Measurements from ENCODE around the gene BCAS3.

GRCh38 chr17:61408151-61409041, 730.7 kb downstream of the BCAS3 start:
- TF ChIP-seq MXI1 (conservative IDR thresholded peaks at IDR 0.05; ENCODE audit: poor library complexity, severe bottlenecking) (no peak), EZH2 (IDR thresholded peaks at IDR 0.05; ENCODE audit: borderline replicate concordance, insufficient read depth, low read length, poor library complexity, severe bottlenecking) (peak; percentile 87), POLR2AphosphoS5 (IDR thresholded peaks at IDR 0.05) (no peak), SMC3 (conservative IDR thresholded peaks at IDR 0.05; ENCODE audit: poor library complexity) (no peak), CTCF (IDR thresholded peaks at IDR 0.05; ENCODE audit: poor library complexity, severe bottlenecking) (no peak), EP300 (conservative IDR thresholded peaks at IDR 0.05; ENCODE audit: poor library complexity, severe bottlenecking) (no peak), REST (IDR thresholded peaks at IDR 0.05; ENCODE audit: borderline replicate concordance) (no peak), RAD21 (conservative IDR thresholded peaks at IDR 0.05) (no peak), TAF1 (IDR thresholded peaks at IDR 0.05; ENCODE audit: low read depth) (no peak)
